Gastroesophageal sphincter (tissue), 4 donors: ENCODE results near the gene TMEM106C. TPM values are rescaled to one million over a fixed set of nuclear protein-coding genes. Genes with fewer than 3 reads are reported as not detected.

Experiments used
- ATAC-seq: fragments of 150-250 bp; one replicate; pipeline ENCODE4 v1.9.1; 2016; ENCODE audit warnings: mild to moderate bottlenecking, moderate library complexity
- H3K27ac ChIP-seq, 4 donors: fragments of 200-600 bp; sonication (generic) in 3 of 4; 1 replicate in 3 of 4; 2 replicates in 1 of 4; pipeline ENCODE4 v1.5.1; 2016 to 2019
- H3K27me3 ChIP-seq: fragments of 200-600 bp; sonication (generic); one replicate; pipeline ENCODE4 v1.5.1; 2019
- H3K36me3 ChIP-seq, 2 donors: fragments of 200-600 bp; sonication (generic); one replicate each; pipeline ENCODE4 v1.5.1; 2019; ENCODE audit warnings: control low read depth in 1 of 2
- H3K4me1 ChIP-seq, 3 donors: fragments of 200-600 bp; sonication (generic); 1 replicate in 2 of 3; 2 replicates in 1 of 3; pipeline ENCODE4 v1.5.1; 2016 to 2019; ENCODE audit warnings: control low read depth in 2 of 3
- H3K4me3 ChIP-seq, 2 donors: fragments of 200-600 bp; sonication (generic); one replicate each; pipeline ENCODE4 v1.5.1; 2019; ENCODE audit warnings: mild to moderate bottlenecking in 1 of 2, moderate library complexity in 1 of 2
- H3K9me3 ChIP-seq, 3 donors: fragments of 200-600 bp; sonication (generic); one replicate each; pipeline ENCODE4 v1.5.1; 2017 to 2019; ENCODE audit warnings: control low read depth in 2 of 3
- CTCF ChIP-seq, 4 experiments: fragments of 200-600 bp in 2 of 4; fragments of 450-650 bp in 2 of 4; sonication (generic) in 1 of 4; IDR thresholded peaks; one replicate each; pipeline ENCODE4 v1.5.1; 2017 to 2019; ENCODE audit warnings: antibody characterized with exemption in 4 of 4, mild to moderate bottlenecking in 2 of 4, moderate library complexity in 2 of 4
- EP300 ChIP-seq: sonication (generic); formaldehyde crosslinking; IDR thresholded peaks from one replicate; pipeline ENCODE4 v1.6.1; 2017; ENCODE audit warnings: antibody characterized with exemption, mild to moderate bottlenecking
- POLR2A ChIP-seq, 2 donors: fragments of 450-650 bp; IDR thresholded peaks; one replicate each; pipeline ENCODE4 v1.6.1; 2017; ENCODE audit warnings: antibody characterized with exemption in 2 of 2, mild to moderate bottlenecking in 2 of 2, moderate library complexity in 1 of 2
- POLR2AphosphoS5 ChIP-seq: sonication (generic); formaldehyde crosslinking; IDR thresholded peaks from one replicate; pipeline ENCODE4 v1.6.1; 2017; ENCODE audit warnings: antibody characterized with exemption
- WGBS, 2 donors: methylation state at CpG; one replicate each; pipeline ENCODE4 v1.1.5; 2018; ENCODE audit warnings: low coverage in 1 of 2; 5-methylcytosine and 5-hydroxymethylcytosine counted together
- total RNA-seq, 4 donors: library from RNA; depleted of rRNA; stranded (reverse); fragments of >200 nt; gene quantifications; one replicate each; pipeline ENCODE4 v1.1.0, GENCODE V29; 2016

The TMEM106C gene
- total RNA-seq, 4 donors from 2014 or later = 67.3 to 156 (median 95.1) TPM

- ATAC-seq = no peak
- TF ChIP-seq EP300 (no peak), POLR2A (IDR thresholded peaks at IDR 0.05) (no peak), CTCF (IDR thresholded peaks at IDR 0.05) (no peak), POLR2AphosphoS5 (no peak)
- H3K36me3 ChIP-seq = peaks cover 0 to 2% of the 10 kb centered on the region in 2 donors
Measured at GRCh38 chr12:47975816-47976215, 12.4 kb downstream of the TMEM106C start.

DNA sequence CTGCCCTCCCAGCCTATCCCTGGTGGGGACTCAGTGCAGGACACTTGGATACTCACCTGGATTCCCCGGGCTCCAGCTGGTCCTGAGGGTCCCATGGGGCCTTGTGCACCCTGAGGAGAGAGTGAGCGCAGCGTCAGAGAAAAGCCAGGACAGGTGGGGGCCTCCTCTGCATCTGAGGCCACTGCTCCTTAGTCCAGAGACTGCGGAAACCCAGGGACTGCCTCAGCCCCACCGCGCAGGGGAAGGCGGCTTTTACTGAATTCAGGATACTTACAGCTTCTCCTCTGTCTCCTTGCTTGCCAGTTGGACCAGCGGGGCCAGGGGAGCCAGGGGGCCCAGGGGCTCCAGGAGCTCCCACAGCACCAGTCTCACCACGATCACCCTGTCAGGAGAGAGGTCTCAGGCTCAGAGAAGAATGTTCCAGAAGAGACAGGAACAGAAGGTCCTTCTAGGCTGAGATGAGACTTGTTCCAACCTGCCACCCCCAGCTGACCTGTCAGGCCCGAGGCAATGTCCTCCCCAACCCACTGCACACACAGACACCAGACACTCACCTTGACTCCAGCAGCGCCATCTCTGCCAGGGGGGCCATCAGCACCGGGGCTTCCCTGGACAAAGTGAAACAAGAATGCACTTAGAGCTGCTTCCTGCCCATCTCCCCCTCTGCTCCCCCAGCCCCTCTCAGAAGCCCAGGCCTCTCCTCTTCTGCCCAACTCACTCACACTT, 13.8 kb downstream of the TMEM106C start:
- Histone ChIP-seq H3K4me1 (no peaks in the 10 kb centered on the region), H3K9me3 (no peaks in the 10 kb centered on the region), H3K4me3 (no peak overlapping the region), H3K27ac (no peak overlapping the region), H3K27me3 (peaks cover 4% of the 10 kb centered on the region), H3K36me3 (no peaks in the 10 kb centered on the region)
- TF ChIP-seq EP300 = no peak
- TF ChIP-seq POLR2AphosphoS5 = no peak
- no peak for TF ChIP-seq CTCF (IDR thresholded peaks at IDR 0.05)
- no peak for TF ChIP-seq POLR2A (IDR thresholded peaks at IDR 0.05)
- WGBS, 2 donors = 95 to 100% methylated on average over 2 to 3 of the region's 12 CpGs
- no peak for ATAC-seq

More at GRCh38 chr12:47975816-47976215, 12.4 kb downstream of the TMEM106C start:
- Histone ChIP-seq H3K27me3 (no peaks in the 10 kb centered on the region), H3K9me3 (no peaks in the 10 kb centered on the region), H3K27ac (no peak overlapping the region), H3K4me3 (no peak overlapping the region), H3K4me1 (no peaks in the 10 kb centered on the region)
- 100% methylated on average over 2 of the region's 11 CpGs; no CpG with 5 or more reads in 1 of the 2 donors for WGBS, 2 donors

- Histone ChIP-seq H3K4me3 (no peak overlapping the region), H3K4me1 (no peaks in the 10 kb centered on the region), H3K27ac (no peak overlapping the region), H3K9me3 (no peaks in the 10 kb centered on the region), H3K27me3 (peaks cover 4% of the 10 kb centered on the region), H3K36me3 (no peaks in the 10 kb centered on the region)
- no peak for ATAC-seq
- WGBS, 2 donors = 85 to 91% methylated on average over 4 to 8 of the region's 18 CpGs
- TF ChIP-seq POLR2A (IDR thresholded peaks at IDR 0.05) (no peak), CTCF (IDR thresholded peaks at IDR 0.05) (no peak), EP300 (no peak), POLR2AphosphoS5 (no peak)
Measured at GRCh38 chr12:47977772-47978597, 14.6 kb downstream of the TMEM106C start.

GRCh38 chr12:47978598-47978873, 15.1 kb downstream of the TMEM106C start:
- Histone ChIP-seq H3K4me1 (no peaks in the 10 kb centered on the region), H3K36me3 (no peaks in the 10 kb centered on the region), H3K27me3 (peaks cover 10% of the 10 kb centered on the region), H3K27ac (no peak overlapping the region), H3K4me3 (no peak overlapping the region), H3K9me3 (no peaks in the 10 kb centered on the region)
- TF ChIP-seq POLR2AphosphoS5 = no peak
- no peak for TF ChIP-seq CTCF (IDR thresholded peaks at IDR 0.05)
- no peak for TF ChIP-seq POLR2A (IDR thresholded peaks at IDR 0.05)
- no peak for TF ChIP-seq EP300
- no peak for ATAC-seq
- 81% methylated on average over 5 of the region's 7 CpGs; no CpG with 5 or more reads in 1 of the 2 donors for WGBS, 2 donors

DNA sequence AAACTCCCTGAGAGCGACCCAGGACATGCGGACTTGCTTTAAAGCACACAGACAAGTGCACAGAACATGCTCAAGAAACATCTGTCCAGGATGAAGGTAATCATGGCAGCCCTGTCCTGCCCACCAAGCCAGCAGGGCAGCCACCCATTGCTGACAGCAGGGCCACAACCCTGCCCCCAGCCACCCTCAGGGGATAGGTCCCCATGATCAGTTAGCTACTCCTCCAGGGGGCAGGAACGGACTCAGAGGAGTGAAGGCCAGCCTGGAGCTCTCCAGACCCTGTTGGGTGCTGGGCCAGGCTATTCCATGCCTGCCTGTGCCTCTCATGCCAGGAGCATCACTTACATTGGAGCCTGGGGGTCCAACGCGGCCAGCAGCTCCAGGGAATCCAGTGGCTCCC, 15.8 kb downstream of the TMEM106C start:
- no peaks in the 10 kb centered on the region for H3K4me1 ChIP-seq
- TF ChIP-seq POLR2A (IDR thresholded peaks at IDR 0.05) (no peak), CTCF (IDR thresholded peaks at IDR 0.05) (no peak), EP300 (no peak), POLR2AphosphoS5 (no peak)
- H3K27me3 ChIP-seq = peaks cover 10% of the 10 kb centered on the region
- H3K9me3 ChIP-seq = no peaks in the 10 kb centered on the region
- no CpG with 5 or more reads among the region's 5 CpGs for WGBS, 2 donors
- no peaks in the 10 kb centered on the region for H3K36me3 ChIP-seq
- H3K4me3 ChIP-seq = no peak overlapping the region
- ATAC-seq = no peak
- no peak overlapping the region for H3K27ac ChIP-seq
